GM21390 (cell line): ENCODE data around the gene UBR4.

ENCODE experiments used
- ATAC-seq: cut with Tn5 transposase; IDR thresholded peaks from one replicate; pipeline ENCODE4 v1.9.1; 2021; ENCODE audit not compliant: unreplicated experiment

The UBR4 gene

GRCh38 chr1:19096990-19097389 lies 113.1 kb downstream of the UBR4 start:
- no peak for ATAC-seq

- no peak for ATAC-seq
Observed at GRCh38 chr1:19096036-19096833, 113.8 kb downstream of the UBR4 start.

- no peak for ATAC-seq
Observed at GRCh38 chr1:19091196-19091953, 118.7 kb downstream of the UBR4 start.

GRCh38 chr1:19089524-19089923 lies 120.5 kb downstream of the UBR4 start:
- ATAC-seq = no peak

GRCh38 chr1:19088717-19089442 lies 121.2 kb downstream of the UBR4 start:
- ATAC-seq = no peak

GRCh38 chr1:19087737-19088594 lies 122.1 kb downstream of the UBR4 start:
- ATAC-seq = no peak

- no peak for ATAC-seq
Observed at GRCh38 chr1:19087017-19087736, 122.9 kb downstream of the UBR4 start.

GRCh38 chr1:19086176-19086875 lies 123.7 kb downstream of the UBR4 start:
- no peak for ATAC-seq

GRCh38 chr1:19084206-19084738 lies 125.8 kb downstream of the UBR4 start:
- ATAC-seq = no peak

GRCh38 chr1:19083081-19083480 lies 127.0 kb downstream of the UBR4 start:
- no peak for ATAC-seq

GRCh38 chr1:19081218-19081893 lies 128.7 kb downstream of the UBR4 start:
- ATAC-seq = no peak

GRCh38 chr1:19080721-19081120 lies 129.3 kb downstream of the UBR4 start:
- no peak for ATAC-seq

GRCh38 chr1:19079541-19080472 lies 130.3 kb downstream of the UBR4 start:
- ATAC-seq = no peak

GRCh38 chr1:19078536-19078935 lies 131.5 kb downstream of the UBR4 start:
- ATAC-seq = no peak

- no peak for ATAC-seq
Observed at GRCh38 chr1:19076841-19077616, 133.0 kb downstream of the UBR4 start.

GRCh38 chr1:19074902-19075721 lies 135.0 kb downstream of the UBR4 start:
- ATAC-seq = no peak
